ENCODE results near the gene GRIFIN. TPM values are rescaled to one million over a fixed set of nuclear protein-coding genes. Genes with fewer than 3 reads are reported as not detected.
A peak's percentile ranks its signal among the peaks of the same experiment; 100 is the strongest.

The GRIFIN gene
- total RNA-seq, 1 donor, result not detected

GRCh38 chr7:2444476-2444875, 31.7 kb downstream of the GRIFIN start:
- peak overlapping the region; percentile 59 for H3K27ac ChIP-seq (ENCODE audit: low read depth, low read length)
- H2AFZ ChIP-seq (ENCODE audit: low read length), result peak overlapping the region; percentile 38
- H3K4me2 ChIP-seq (ENCODE audit: insufficient read depth, low read length), result peak overlapping the region; percentile 35

GRCh38 chr7:2443491-2443890, 32.7 kb downstream of the GRIFIN start:
- Histone ChIP-seq H3K36me3 (ENCODE audit: insufficient read depth, low read length) (no peaks in the 10 kb centered on the region), H3K9me3 (ENCODE audit: low read depth, low read length) (no peaks in the 10 kb centered on the region), H3K4me1 (ENCODE audit: insufficient read depth, low read length) (peaks cover 12% of the 10 kb centered on the region), H2AFZ (ENCODE audit: low read length) (no peak overlapping the region), H3K27ac (ENCODE audit: low read depth, low read length) (no peak overlapping the region), H3K4me3 (ENCODE audit: insufficient read depth, low read length) (no peak overlapping the region), H4K20me1 (ENCODE audit: insufficient read depth, low read length) (no peaks in the 10 kb centered on the region), H3K4me2 (ENCODE audit: insufficient read depth, low read length) (no peak overlapping the region), H3K27me3 (ENCODE audit: insufficient read depth, low read length) (peaks cover 4% of the 10 kb centered on the region), H3K79me2 (ENCODE audit: insufficient read depth, low read length) (no peaks in the 10 kb centered on the region)
- TF ChIP-seq, protein P1, sequence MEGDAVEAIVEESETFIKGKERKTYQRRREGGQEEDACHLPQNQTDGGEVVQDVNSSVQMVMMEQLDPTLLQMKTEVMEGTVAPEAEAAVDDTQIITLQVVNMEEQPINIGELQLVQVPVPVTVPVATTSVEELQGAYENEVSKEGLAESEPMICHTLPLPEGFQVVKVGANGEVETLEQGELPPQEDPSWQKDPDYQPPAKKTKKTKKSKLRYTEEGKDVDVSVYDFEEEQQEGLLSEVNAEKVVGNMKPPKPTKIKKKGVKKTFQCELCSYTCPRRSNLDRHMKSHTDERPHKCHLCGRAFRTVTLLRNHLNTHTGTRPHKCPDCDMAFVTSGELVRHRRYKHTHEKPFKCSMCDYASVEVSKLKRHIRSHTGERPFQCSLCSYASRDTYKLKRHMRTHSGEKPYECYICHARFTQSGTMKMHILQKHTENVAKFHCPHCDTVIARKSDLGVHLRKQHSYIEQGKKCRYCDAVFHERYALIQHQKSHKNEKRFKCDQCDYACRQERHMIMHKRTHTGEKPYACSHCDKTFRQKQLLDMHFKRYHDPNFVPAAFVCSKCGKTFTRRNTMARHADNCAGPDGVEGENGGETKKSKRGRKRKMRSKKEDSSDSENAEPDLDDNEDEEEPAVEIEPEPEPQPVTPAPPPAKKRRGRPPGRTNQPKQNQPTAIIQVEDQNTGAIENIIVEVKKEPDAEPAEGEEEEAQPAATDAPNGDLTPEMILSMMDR (IDR thresholded peaks at IDR 0.05; ENCODE audit: extremely low read depth, low read depth, low read length), result no peak
- peak; percentile 91 for DNase-seq (ENCODE audit: insufficient read length, low spot score, missing footprints)

More at GRCh38 chr7:2444476-2444875, 31.7 kb downstream of the GRIFIN start:
- Histone ChIP-seq H3K27me3 (ENCODE audit: insufficient read depth, low read length) (peaks cover 4% of the 10 kb centered on the region), H3K79me2 (ENCODE audit: insufficient read depth, low read length) (no peaks in the 10 kb centered on the region), H3K9me3 (ENCODE audit: low read depth, low read length) (no peaks in the 10 kb centered on the region), H4K20me1 (ENCODE audit: insufficient read depth, low read length) (no peaks in the 10 kb centered on the region), H3K4me3 (ENCODE audit: insufficient read depth, low read length) (no peak overlapping the region), H3K4me1 (ENCODE audit: insufficient read depth, low read length) (peaks cover 12% of the 10 kb centered on the region), H3K36me3 (ENCODE audit: insufficient read depth, low read length) (no peaks in the 10 kb centered on the region)
- DNase-seq (ENCODE audit: insufficient read length, low spot score, missing footprints), result peak; percentile 99
- TF ChIP-seq, protein P1 (IDR thresholded peaks at IDR 0.05; ENCODE audit: extremely low read depth, low read depth, low read length), result no peak

DNA sequence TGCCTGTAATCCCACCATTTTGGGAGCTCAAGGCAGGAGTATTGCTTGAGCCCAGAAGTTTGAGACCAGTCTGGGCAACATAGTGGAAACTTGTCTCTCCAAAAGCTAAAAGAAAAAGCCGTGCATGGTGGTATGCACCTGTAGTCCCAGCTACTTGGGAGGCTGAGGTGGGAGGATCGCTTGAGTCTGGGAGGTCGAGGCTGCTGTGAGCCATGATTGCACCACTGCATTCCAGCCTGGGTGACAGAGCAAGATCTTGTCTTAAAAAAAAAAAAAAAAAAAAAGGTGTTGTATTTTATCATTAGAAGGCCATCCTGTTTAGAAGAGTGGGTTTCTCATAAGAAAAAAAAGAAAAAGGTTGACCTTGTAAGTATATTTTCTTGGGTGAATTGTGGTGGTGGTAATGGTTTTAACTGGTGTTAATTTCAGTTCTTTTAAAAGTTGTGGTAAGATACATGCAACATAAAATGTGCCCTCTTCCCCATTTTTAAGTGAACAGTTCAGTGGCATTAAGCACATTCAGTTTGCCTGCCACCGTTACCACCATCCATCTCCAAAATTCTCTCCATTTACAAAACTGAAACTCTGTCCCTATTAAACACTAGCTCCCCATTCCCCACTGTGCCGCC, 34.7 kb downstream of the GRIFIN start:
- no peaks in the 10 kb centered on the region for H3K27me3 ChIP-seq (ENCODE audit: insufficient read depth, low read length)
- peaks cover 12% of the 10 kb centered on the region for H3K4me1 ChIP-seq (ENCODE audit: insufficient read depth, low read length)
- no peak for DNase-seq (ENCODE audit: insufficient read length, low spot score, missing footprints)
- no peak overlapping the region for H3K4me3 ChIP-seq (ENCODE audit: insufficient read depth, low read length)
- no peaks in the 10 kb centered on the region for H3K36me3 ChIP-seq (ENCODE audit: insufficient read depth, low read length)
- H2AFZ ChIP-seq (ENCODE audit: low read length), result no peak overlapping the region
- TF ChIP-seq, protein P1 (IDR thresholded peaks at IDR 0.05; ENCODE audit: extremely low read depth, low read depth, low read length), result no peak
- no peaks in the 10 kb centered on the region for H3K9me3 ChIP-seq (ENCODE audit: low read depth, low read length)
- no peaks in the 10 kb centered on the region for H3K79me2 ChIP-seq (ENCODE audit: insufficient read depth, low read length)
- H3K4me2 ChIP-seq (ENCODE audit: insufficient read depth, low read length), result no peak overlapping the region
- no peak overlapping the region for H3K27ac ChIP-seq (ENCODE audit: low read depth, low read length)
- H4K20me1 ChIP-seq (ENCODE audit: insufficient read depth, low read length), result no peaks in the 10 kb centered on the region

DNA sequence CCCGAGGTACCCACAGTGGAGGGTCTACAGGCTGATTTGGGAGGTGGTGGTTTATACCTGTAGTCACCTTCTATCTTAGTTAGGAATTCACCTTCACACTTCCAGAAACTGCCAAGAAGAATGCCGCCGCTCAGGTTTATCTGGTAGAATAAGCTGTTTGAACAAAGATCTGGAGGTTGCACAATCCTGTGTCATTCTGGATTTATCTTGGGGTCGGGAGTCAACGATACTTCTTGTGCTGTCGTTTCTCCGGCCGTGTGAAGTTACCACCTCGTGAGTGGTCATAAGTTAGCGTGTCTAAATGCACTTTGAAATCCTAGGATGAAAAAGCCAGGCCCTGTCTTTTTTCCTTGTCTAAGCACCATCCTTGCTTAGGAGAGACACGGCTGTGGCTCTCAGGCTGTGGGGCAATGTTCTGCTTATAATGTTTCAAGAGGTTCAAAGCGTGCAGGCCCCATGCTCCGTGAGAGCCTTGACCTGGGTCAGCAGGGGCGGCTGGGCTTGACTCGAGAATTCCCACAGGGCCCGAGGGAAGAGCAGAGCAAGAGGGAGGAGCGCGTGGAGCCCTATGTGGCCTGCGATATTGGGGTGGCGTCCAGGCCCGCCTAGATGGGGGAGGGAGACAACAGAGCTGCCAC, 35.5 kb downstream of the GRIFIN start:
- H3K4me3 ChIP-seq (ENCODE audit: insufficient read depth, low read length), result no peak overlapping the region
- TF ChIP-seq, protein P1 (IDR thresholded peaks at IDR 0.05; ENCODE audit: extremely low read depth, low read depth, low read length), result no peak
- H3K27me3 ChIP-seq (ENCODE audit: insufficient read depth, low read length), result no peaks in the 10 kb centered on the region
- H4K20me1 ChIP-seq (ENCODE audit: insufficient read depth, low read length), result no peaks in the 10 kb centered on the region
- DNase-seq (ENCODE audit: insufficient read length, low spot score, missing footprints), result peak; percentile 57
- no peak overlapping the region for H3K27ac ChIP-seq (ENCODE audit: low read depth, low read length)
- no peaks in the 10 kb centered on the region for H3K9me3 ChIP-seq (ENCODE audit: low read depth, low read length)
- H3K4me2 ChIP-seq (ENCODE audit: insufficient read depth, low read length), result no peak overlapping the region
- peaks cover 12% of the 10 kb centered on the region for H3K4me1 ChIP-seq (ENCODE audit: insufficient read depth, low read length)
- no peaks in the 10 kb centered on the region for H3K36me3 ChIP-seq (ENCODE audit: insufficient read depth, low read length)
- no peak overlapping the region for H2AFZ ChIP-seq (ENCODE audit: low read length)
- H3K79me2 ChIP-seq (ENCODE audit: insufficient read depth, low read length), result no peaks in the 10 kb centered on the region
